Muscle layer of duodenum (tissue), 2 donors: ENCODE results near the gene CHRNB2.

Experiments used
- H3K27ac ChIP-seq: one replicate; pipeline ENCODE4 v1.7.0; 2013; ENCODE audit warnings: mild to moderate bottlenecking, low read length
- H3K27me3 ChIP-seq: one replicate; pipeline ENCODE4 v1.7.0; 2013; ENCODE audit warnings: low read depth, mild to moderate bottlenecking, control low read depth, low read length
- H3K36me3 ChIP-seq, 2 donors: one replicate each; pipeline ENCODE4 v1.7.0; 2013; ENCODE audit warnings: low read length in 2 of 2, control low read depth in 1 of 2, mild to moderate bottlenecking in 1 of 2; ENCODE audit not compliant: insufficient read depth in 2 of 2, control insufficient read depth in 1 of 2
- H3K4me1 ChIP-seq, 2 donors: one replicate each; pipeline ENCODE4 v1.7.0; 2013; ENCODE audit warnings: low read length in 2 of 2, mild to moderate bottlenecking in 2 of 2, control low read depth in 1 of 2, moderate library complexity in 1 of 2; ENCODE audit not compliant: insufficient read depth in 2 of 2, control insufficient read depth in 1 of 2
- H3K4me3 ChIP-seq, 2 donors: one replicate each; pipeline ENCODE4 v1.7.0; 2013; ENCODE audit warnings: low read length in 2 of 2, low read depth in 1 of 2, mild to moderate bottlenecking in 1 of 2
- H3K9me3 ChIP-seq, 2 donors: one replicate each; pipeline ENCODE4 v1.7.0; 2013; ENCODE audit warnings: low read length in 2 of 2, control low read depth in 1 of 2, mild to moderate bottlenecking in 1 of 2; ENCODE audit not compliant: control insufficient read depth in 1 of 2
- donor health status: healthy.

Gene CHRNB2

DNA sequence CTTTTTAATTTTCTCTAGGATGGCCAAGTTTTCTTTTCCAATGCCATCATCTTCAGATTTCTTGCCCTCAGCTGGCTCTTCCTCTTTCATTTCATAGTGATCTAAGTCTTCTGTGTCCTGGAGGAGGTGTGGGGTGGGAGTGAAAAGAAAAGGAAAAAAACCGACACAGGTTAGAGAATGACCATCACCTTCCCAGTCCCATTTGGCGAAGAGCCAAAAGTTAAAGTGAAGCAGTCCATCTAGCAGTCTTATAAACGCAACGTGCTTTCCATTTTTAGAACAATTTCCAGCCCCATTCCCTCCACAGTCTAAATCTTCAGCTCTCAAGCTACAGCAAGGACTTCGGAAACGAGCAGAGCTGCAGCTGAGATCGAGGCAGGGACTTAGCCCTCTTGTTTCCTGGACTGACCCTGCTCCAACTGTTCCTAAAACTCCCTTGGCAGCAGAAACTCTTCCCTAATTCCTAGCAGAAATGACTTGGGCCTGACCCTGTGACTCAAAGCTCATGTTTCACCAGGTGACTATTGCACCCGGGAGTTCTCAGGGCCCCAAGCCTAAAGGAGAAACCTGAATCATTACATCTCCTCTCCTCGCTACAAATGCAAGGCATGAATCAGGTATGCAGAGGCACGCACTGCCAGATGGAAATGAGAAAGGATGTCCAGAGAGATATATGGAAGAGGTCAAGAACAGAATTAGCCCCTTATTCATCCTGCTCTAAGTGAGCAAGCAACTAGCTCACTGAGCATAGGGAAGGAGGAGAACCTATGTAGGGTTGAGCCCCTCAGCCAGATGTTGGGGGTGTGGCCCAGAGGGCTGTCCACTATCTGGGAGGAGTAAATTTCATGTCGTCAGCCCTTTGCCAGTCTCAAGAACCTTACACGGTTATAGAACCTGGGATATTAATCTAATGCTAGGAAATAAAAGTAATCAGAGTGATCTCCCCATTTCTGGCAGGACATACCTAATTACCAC lies 14.2 kb upstream of the CHRNB2 start:
- Histone ChIP-seq H3K36me3 (peaks cover 65 to 68% of the 10 kb centered on the region in 2 donors), H3K27me3 (no peaks in the 10 kb centered on the region), H3K4me3 (no peak overlapping the region), H3K27ac (peak overlapping the region; percentile 35), H3K9me3 (no peaks in the 10 kb centered on the region), H3K4me1 (peaks cover 17 to 40% of the 10 kb centered on the region in 2 donors)

DNA sequence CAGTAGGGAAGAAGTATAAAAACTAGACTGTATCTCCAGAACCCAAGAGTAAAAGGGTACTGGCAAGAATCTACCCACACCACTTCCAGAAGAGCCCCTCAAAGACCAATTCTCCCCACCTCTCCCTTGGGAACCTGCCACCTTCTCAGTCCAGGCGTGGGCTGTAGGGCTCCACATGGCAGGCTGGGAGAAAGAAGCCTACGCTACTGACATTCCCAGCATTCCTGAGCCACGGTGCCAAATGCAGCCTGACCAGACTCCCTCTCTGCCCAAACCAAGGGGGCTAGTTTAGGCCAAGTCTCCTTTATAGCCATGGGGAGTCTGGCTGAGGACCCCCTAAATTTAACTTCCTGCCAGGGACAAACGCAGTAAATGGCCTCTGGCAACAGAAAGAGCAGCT lies 11.2 kb upstream of the CHRNB2 start:
- Histone ChIP-seq H3K36me3 (peaks cover 40 to 43% of the 10 kb centered on the region in 2 donors), H3K4me1 (peaks cover 12 to 40% of the 10 kb centered on the region in 2 donors), H3K27me3 (no peaks in the 10 kb centered on the region), H3K9me3 (no peaks in the 10 kb centered on the region), H3K4me3 (peak overlapping the region; percentile 77 to 94), H3K27ac (peak overlapping the region; percentile 11)

DNA sequence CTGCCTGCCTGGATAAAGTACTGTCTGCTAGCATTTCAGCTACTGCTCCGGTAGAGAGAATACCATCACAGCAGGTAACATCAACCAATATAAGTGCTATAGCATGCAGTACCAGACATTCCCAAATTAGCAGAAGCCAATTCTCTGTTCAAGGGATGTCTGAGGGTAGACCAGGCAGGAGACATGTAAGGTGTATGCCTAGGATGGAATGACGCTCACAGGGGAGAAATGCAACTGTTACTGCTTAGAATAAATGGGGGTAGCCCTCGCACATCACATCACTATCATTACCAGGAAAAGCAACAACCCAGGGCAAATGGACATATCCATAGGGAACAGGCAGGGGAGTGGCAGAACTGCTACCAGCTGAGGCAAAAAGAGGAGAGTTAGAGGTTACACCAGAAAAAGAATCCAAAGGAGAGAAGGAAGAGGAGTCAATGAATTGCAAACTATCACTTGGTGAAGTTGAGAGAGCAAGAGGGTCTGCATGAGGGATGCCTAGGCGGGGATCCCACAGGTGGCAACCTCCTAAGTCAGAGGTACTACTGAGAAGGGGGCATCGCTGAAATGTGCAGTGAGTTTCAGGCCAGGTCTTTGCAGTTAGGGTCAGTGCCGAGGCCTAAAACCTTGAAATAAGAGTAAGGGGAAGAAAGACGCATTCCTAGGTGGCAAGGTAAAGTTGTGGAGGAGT lies 10.2 kb upstream of the CHRNB2 start:
- Histone ChIP-seq H3K4me1 (peaks cover 12 to 40% of the 10 kb centered on the region in 2 donors), H3K4me3 (peak overlapping the region; percentile 77 to 94), H3K9me3 (no peaks in the 10 kb centered on the region), H3K36me3 (peaks cover 31 to 33% of the 10 kb centered on the region in 2 donors), H3K27ac (peak overlapping the region; percentile 70), H3K27me3 (no peaks in the 10 kb centered on the region)

DNA sequence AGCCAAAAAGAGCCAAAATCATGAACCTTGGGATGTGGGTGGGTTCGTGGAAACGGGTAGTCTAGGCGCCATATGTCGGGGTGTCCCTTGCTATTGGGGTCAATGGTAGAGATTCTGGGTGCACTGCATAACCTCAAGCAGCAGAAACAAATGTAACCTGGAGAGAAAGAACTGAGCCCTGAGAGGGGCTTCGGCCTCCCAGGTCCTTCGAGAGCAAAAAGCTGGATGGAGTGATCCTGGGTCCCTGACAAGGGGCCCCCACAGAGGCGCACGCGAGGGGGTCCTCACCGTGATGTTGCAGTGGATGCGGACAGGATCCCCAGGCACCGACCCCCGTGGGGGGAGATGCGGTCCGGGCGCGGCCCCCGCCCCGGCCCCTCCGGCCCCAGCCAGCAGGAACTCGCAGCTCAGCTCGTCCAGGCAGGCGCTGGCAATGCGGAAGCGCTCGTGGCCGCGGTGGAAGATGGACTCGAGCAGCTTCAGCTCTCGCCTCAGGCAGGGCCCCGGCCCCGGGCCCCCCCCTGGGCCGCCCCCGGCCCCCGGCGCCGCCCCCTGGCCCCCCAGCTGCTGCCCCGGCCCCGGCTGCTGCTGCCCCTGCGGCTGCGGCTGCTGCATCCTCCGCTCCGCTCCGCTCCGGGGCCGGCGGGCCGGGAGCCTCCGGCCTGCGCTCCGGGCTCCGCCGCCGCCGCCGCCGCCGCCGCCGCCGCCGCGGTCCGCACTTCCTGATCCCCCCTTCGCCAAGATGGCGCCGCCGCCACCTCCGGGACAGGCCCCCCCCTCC lies 9.4 kb upstream of the CHRNB2 start, which contains the start of gene UBE2Q1:
Gene UBE2Q1 (minus strand): TSS at position 724 of the 781 bp plus-strand sequence. CDS start 109 bp downstream, at position 615.
- H3K27ac ChIP-seq: peak within 1 kb of the TSS; percentile 93
- H3K27me3 ChIP-seq: no peaks in the 10 kb centered on the region
- peak within 1 kb of the TSS; percentile 77 to 94 for H3K4me3 ChIP-seq
- H3K4me1 ChIP-seq: peaks cover 12 to 36% of the 10 kb centered on the region in 2 donors
- peaks cover 24 to 26% of the 10 kb centered on the region in 2 donors for H3K36me3 ChIP-seq
- H3K9me3 ChIP-seq: no peaks in the 10 kb centered on the region

DNA sequence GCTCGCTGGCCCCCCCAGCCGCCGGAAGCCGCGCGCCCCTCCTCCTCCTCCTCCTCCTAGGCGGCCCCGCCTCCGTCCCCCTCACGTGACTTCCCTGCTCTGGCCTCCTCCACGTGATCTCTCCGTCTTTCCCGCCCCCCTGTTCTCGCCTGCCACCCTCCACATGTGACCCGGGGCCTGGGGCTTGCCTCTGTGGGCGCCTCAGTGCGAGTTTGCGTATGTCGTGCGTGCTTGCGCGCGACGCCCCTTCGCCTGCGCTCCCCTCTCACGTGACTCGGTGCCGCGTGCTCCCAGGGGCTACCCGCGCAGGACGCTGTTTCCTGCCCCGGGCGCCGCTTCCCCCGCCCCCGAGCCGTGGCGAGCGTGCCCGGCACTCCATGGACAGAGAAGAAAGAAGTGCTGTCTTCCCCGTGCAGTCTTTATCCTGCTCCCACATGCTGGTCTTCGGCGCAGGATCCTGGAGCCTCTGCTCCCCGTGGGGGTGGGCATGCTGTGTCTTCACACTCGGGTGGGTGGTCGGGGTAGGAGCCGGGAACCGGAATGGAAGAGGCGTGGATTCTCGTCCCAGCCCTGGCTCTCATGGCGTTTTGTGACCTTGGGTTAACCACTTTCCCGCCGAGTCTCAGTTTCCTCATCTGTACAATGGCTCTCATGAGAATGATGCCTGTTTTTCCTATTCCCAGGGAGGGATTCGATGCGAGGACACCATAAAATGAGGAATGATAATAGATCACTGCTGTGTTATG lies 8.7 kb upstream of the CHRNB2 start:
- H3K9me3 ChIP-seq: no peaks in the 10 kb centered on the region
- H3K4me3 ChIP-seq: peak overlapping the region; percentile 67 to 69
- peaks cover 16 to 18% of the 10 kb centered on the region in 2 donors for H3K36me3 ChIP-seq
- H3K4me1 ChIP-seq: peaks cover 12 to 28% of the 10 kb centered on the region in 2 donors
- no peaks in the 10 kb centered on the region for H3K27me3 ChIP-seq
- H3K27ac ChIP-seq: peak overlapping the region; percentile 93

DNA sequence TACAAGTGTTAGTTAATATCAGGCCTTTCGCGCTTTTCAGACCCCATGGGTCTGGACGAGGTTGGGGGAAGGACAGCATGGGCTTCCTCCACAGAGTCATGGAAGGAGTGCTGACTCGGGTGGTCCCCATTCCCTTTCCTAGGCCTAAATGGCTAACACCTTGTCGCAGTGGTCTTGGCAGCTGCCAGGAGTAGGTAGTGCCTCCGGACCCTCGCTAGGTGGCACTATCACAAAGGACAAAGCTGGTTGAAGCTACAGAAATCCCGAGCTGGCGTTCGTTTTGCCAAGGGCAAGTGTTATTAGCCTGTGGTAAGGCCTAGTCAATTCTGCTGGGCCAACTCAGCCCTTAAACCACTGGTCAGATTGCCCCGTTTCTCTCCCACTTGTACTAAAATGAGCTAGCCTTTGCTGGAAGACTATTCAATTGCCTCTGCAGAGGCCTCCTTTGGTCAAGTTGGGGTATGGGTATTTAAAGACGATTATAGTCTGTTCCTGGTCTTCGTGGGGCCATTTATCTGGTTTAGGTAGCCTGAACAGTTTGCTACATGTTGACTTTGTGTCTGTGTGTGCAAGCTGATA lies 8.0 kb upstream of the CHRNB2 start:
- Histone ChIP-seq H3K9me3 (no peaks in the 10 kb centered on the region), H3K36me3 (peaks cover 9 to 13% of the 10 kb centered on the region in 2 donors), H3K4me3 (peak overlapping the region; percentile 67 to 69), H3K27me3 (no peaks in the 10 kb centered on the region), H3K27ac (peak overlapping the region; percentile 93), H3K4me1 (peaks cover 12 to 21% of the 10 kb centered on the region in 2 donors)

DNA sequence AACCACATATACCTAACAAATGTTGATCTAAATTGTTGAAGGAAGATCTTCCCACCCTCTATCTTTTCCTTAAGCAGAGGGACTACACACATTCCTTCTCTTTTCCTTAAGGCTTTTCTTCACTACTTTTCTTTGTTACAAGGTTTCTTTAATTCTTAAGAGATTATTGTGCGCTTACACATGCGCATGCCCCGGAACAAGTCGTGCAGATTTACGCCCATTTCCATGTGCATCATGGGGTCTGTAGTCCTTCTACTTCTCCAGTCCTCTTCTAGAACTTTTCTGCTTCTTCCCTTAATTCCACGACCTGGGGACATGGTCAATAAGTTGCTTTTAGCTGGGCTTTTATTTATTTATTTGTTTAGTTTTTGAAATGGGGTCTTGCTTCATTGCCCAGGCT lies 1.7 kb upstream of the CHRNB2 start:
- Histone ChIP-seq H3K36me3 (no peaks in the 10 kb centered on the region), H3K4me3 (no peak overlapping the region)

DNA sequence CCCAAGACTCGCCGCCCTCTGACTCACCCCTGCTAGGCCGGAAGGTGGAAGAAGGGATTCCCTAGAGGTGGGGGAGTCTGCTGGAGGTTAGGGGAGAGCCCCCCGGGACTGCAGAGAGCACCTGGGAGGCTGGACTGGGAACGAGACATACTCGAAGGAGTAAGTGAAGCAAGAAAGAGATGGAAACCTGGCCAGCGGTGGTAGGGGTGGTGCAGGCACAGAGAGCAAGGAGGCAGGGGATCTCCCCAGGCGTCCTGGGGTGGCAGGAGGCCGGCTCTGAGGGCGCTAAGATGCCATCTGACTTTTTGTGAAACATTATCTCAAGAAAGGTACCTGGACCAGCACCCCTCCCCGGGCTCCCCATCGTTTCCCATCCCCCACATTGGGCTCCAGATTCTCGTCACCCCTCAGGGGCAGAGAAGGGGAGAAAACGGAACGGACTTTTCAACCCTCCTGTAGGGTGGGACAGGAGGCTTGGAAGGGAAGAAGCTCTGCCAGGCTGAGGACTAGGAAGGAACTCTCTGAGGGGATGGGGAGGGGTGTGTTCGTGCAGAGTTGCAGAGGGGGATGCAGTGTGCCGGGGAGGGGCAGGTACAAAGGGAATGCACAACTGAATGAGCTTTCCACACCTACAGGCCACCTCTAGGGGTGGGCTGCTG lies 708 bp downstream of the CHRNB2 start:
- Histone ChIP-seq H3K27me3 (peaks cover 15% of the 10 kb centered on the region), H3K9me3 (no peaks in the 10 kb centered on the region), H3K36me3 (no peaks in the 10 kb centered on the region), H3K4me3 (peak overlapping the region in 1 of 2 donors; percentile 44), H3K27ac (no peak overlapping the region), H3K4me1 (peaks cover 0 to 10% of the 10 kb centered on the region in 2 donors)

More for the DNA sequence above, 1.7 kb upstream of the CHRNB2 start:
- H3K27ac ChIP-seq: no peak overlapping the region
- no peaks in the 10 kb centered on the region for H3K9me3 ChIP-seq
- H3K4me1 ChIP-seq: peaks cover 0 to 10% of the 10 kb centered on the region in 2 donors
- peaks cover 15% of the 10 kb centered on the region for H3K27me3 ChIP-seq

DNA sequence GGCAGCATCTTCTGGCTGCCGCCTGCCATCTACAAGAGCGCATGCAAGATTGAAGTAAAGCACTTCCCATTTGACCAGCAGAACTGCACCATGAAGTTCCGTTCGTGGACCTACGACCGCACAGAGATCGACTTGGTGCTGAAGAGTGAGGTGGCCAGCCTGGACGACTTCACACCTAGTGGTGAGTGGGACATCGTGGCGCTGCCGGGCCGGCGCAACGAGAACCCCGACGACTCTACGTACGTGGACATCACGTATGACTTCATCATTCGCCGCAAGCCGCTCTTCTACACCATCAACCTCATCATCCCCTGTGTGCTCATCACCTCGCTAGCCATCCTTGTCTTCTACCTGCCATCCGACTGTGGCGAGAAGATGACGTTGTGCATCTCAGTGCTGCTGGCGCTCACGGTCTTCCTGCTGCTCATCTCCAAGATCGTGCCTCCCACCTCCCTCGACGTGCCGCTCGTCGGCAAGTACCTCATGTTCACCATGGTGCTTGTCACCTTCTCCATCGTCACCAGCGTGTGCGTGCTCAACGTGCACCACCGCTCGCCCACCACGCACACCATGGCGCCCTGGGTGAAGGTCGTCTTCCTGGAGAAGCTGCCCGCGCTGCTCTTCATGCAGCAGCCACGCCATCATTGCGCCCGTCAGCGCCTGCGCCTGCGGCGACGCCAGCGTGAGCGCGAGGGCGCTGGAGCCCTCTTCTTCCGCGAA lies 3.8 kb downstream of the CHRNB2 start:
- H3K9me3 ChIP-seq: no peaks in the 10 kb centered on the region
- H3K4me3 ChIP-seq: no peak overlapping the region
- H3K4me1 ChIP-seq: peaks cover 0 to 10% of the 10 kb centered on the region in 2 donors
- peaks cover 15% of the 10 kb centered on the region for H3K27me3 ChIP-seq
- no peak overlapping the region for H3K27ac ChIP-seq
- H3K36me3 ChIP-seq: no peaks in the 10 kb centered on the region
